ENCODE data around the gene UNC80.

Gene UNC80

GRCh38 chr2:209973328-209973727 lies 201.7 kb downstream of the UNC80 start:
- no peak for DNase-seq (ENCODE audit: low read depth)

GRCh38 chr2:209974576-209974975 lies 202.9 kb downstream of the UNC80 start:
- DNase-seq (ENCODE audit: low read depth), result no peak

- no peak for DNase-seq (ENCODE audit: low read depth)
These were observed 205.2 kb downstream of the UNC80 start for GRCh38 chr2:209976698-209977385.

GRCh38 chr2:209977386-209978239 lies 206.0 kb downstream of the UNC80 start:
- DNase-seq (ENCODE audit: low read depth), result no peak

- DNase-seq (ENCODE audit: low read depth), result no peak
These were observed 212.7 kb downstream of the UNC80 start for GRCh38 chr2:209984291-209984690.

- no peak for DNase-seq (ENCODE audit: low read depth)
These were observed 214.2 kb downstream of the UNC80 start for GRCh38 chr2:209985874-209986273.

- DNase-seq (ENCODE audit: low read depth), result no peak
These were observed 214.8 kb downstream of the UNC80 start for GRCh38 chr2:209986415-209986814.

GRCh38 chr2:209988010-209988409 lies 216.4 kb downstream of the UNC80 start:
- DNase-seq (ENCODE audit: low read depth), result no peak

- no peak for DNase-seq (ENCODE audit: low read depth)
These were observed 219.2 kb downstream of the UNC80 start for GRCh38 chr2:209990838-209991237.

GRCh38 chr2:209993968-209994367 lies 222.3 kb downstream of the UNC80 start:
- DNase-seq (ENCODE audit: low read depth), result no peak

- no peak for DNase-seq (ENCODE audit: low read depth)
These were observed 227.0 kb downstream of the UNC80 start for GRCh38 chr2:209998596-209998995.

GRCh38 chr2:210000464-210001324 lies 229.1 kb downstream of the UNC80 start:
- no peak for DNase-seq (ENCODE audit: low read depth)

- DNase-seq (ENCODE audit: low read depth), result peak; percentile 96
These were observed 230.8 kb downstream of the UNC80 start, which contains the start of gene RPE for GRCh38 chr2:210002158-210003157. Gene RPE (plus strand): TSS chr2:210002638. CDS start chr2:210002662, 24 bp downstream.

GRCh38 chr2:210003359-210003758 lies 231.7 kb downstream of the UNC80 start:
- DNase-seq (ENCODE audit: low read depth), result no peak

GRCh38 chr2:210004881-210005280 lies 233.2 kb downstream of the UNC80 start:
- no peak for DNase-seq (ENCODE audit: low read depth)

GRCh38 chr2:210007895-210008294 lies 236.3 kb downstream of the UNC80 start:
- DNase-seq (ENCODE audit: low read depth), result no peak

GRCh38 chr2:210009126-210009525 lies 237.5 kb downstream of the UNC80 start:
- DNase-seq (ENCODE audit: low read depth), result no peak

GRCh38 chr2:210009896-210010295 lies 238.3 kb downstream of the UNC80 start:
- DNase-seq (ENCODE audit: low read depth), result no peak

- no peak for DNase-seq (ENCODE audit: low read depth)
These were observed 248.5 kb downstream of the UNC80 start for GRCh38 chr2:210020138-210020537.

GRCh38 chr2:210022824-210023223 lies 251.2 kb downstream of the UNC80 start:
- DNase-seq (ENCODE audit: low read depth), result no peak

GRCh38 chr2:210027608-210028007 lies 256.0 kb downstream of the UNC80 start:
- DNase-seq (ENCODE audit: low read depth), result no peak
